DMS153 (cell line): ENCODE measurements around the gene EAF2.
"Not testable (repeated sequence)": the region's sequence is repeated elsewhere in the genome, so short reads cannot be mapped to it uniquely, and the experiment has no call there.

ENCODE experiments used
- DNase-seq: peaks from one replicate; lab custom pipeline; 2025; lab: John Stamatoyannopoulos, UW

Gene EAF2

GRCh38 chr3:121863247-121863646 lies 28.2 kb downstream of the EAF2 start:
- not testable (repeated sequence) for DNase-seq

- DNase-seq, result no peak
Measured at GRCh38 chr3:121863801-121864200, 28.8 kb downstream of the EAF2 start.

- no peak for DNase-seq
Measured at GRCh38 chr3:121869736-121870135, 34.7 kb downstream of the EAF2 start.

GRCh38 chr3:121870717-121871116 lies 35.7 kb downstream of the EAF2 start:
- DNase-seq, result no peak

GRCh38 chr3:121871430-121871829 lies 36.4 kb downstream of the EAF2 start:
- DNase-seq, result peak; percentile 37

- DNase-seq, result no peak
Measured at GRCh38 chr3:121878411-121878810, 43.4 kb downstream of the EAF2 start.

- peak; percentile 7 for DNase-seq
Measured at GRCh38 chr3:121883507-121883906, 48.5 kb downstream of the EAF2 start.

- DNase-seq, result no peak
Measured at GRCh38 chr3:121885386-121885785, 50.4 kb downstream of the EAF2 start.

- DNase-seq, result no peak
Measured at GRCh38 chr3:121894301-121894990, 59.4 kb downstream of the EAF2 start, which contains the start of gene SLC15A2. SLC15A2 (plus strand) TSS chr3:121894401; CDS start chr3:121894477, 76 bp downstream.

GRCh38 chr3:121895121-121895520 lies 60.1 kb downstream of the EAF2 start:
- no peak for DNase-seq

- no peak for DNase-seq
Measured at GRCh38 chr3:121895736-121896135, 60.7 kb downstream of the EAF2 start.

GRCh38 chr3:121896823-121897222 lies 61.8 kb downstream of the EAF2 start:
- no peak for DNase-seq

- DNase-seq, result no peak
Measured at GRCh38 chr3:121897296-121897695, 62.3 kb downstream of the EAF2 start.

GRCh38 chr3:121913305-121913990 lies 78.4 kb downstream of the EAF2 start:
- no peak for DNase-seq

GRCh38 chr3:121914081-121914998 lies 79.3 kb downstream of the EAF2 start:
- no peak for DNase-seq

- no peak for DNase-seq
Measured at GRCh38 chr3:121916189-121916588, 81.2 kb downstream of the EAF2 start.

GRCh38 chr3:121918779-121919483 lies 83.9 kb downstream of the EAF2 start:
- DNase-seq, result no peak

GRCh38 chr3:121924734-121925133 lies 89.7 kb downstream of the EAF2 start:
- no peak for DNase-seq

GRCh38 chr3:121926380-121926779 lies 91.4 kb downstream of the EAF2 start:
- no peak for DNase-seq
